GM23338 (cell line): ENCODE measurements around the gene TJAP1.

Experiments used
- CREB1 ChIP-seq: fragments of 250-450 bp; sonication (Bioruptor Pico); IDR thresholded peaks from 2 replicates; pipeline ENCODE4 v1.5.0; 2020; ENCODE audit warnings: low read depth, mild to moderate bottlenecking, moderate library complexity
- CTCF ChIP-seq, 2 experiments: fragments of 200-600 bp in 1 of 2; sonication (generic) in 1 of 2; conservative IDR thresholded peaks; 2 replicates each; pipeline versions ENCODE4 v1.5.1 to v1.6.1; 2016 to 2017; ENCODE audit warnings: antibody characterized with exemption in 2 of 2, low read depth in 2 of 2, mild to moderate bottlenecking in 2 of 2, moderate library complexity in 1 of 2
- ETS1 ChIP-seq: IDR thresholded peaks from 2 replicates; pipeline ENCODE4 v1.6.1; 2016; ENCODE audit warnings: antibody characterized with exemption
- EZH2 ChIP-seq: fragments of 200-600 bp; sonication (generic); IDR thresholded peaks from one replicate; pipeline ENCODE4 v1.8.0; 2017; ENCODE audit warnings: antibody characterized with exemption, mild to moderate bottlenecking, low read depth; ENCODE audit not compliant: unreplicated experiment
- EZH2phosphoT487 ChIP-seq: fragments of 200-600 bp; sonication (generic); IDR thresholded peaks from one replicate; pipeline ENCODE4 v1.8.1; 2018; ENCODE audit warnings: antibody characterized with exemption; ENCODE audit not compliant: unreplicated experiment
- JUNB ChIP-seq: IDR thresholded peaks from one replicate; pipeline ENCODE4 v1.6.1; 2016; ENCODE audit warnings: antibody characterized with exemption; ENCODE audit not compliant: unreplicated experiment
- POLR2AphosphoS5 ChIP-seq: IDR thresholded peaks from 2 replicates; pipeline ENCODE4 v1.6.1; 2016; ENCODE audit warnings: antibody characterized with exemption, low read depth
- REST ChIP-seq: IDR thresholded peaks from one replicate; pipeline ENCODE4 v1.6.1; 2018; ENCODE audit warnings: antibody characterized with exemption; ENCODE audit not compliant: unreplicated experiment
- STAT1 ChIP-seq: IDR thresholded peaks from one replicate; pipeline ENCODE4 v1.6.1; 2016; ENCODE audit warnings: antibody characterized with exemption; ENCODE audit not compliant: unreplicated experiment
- ZNF114 ChIP-seq: fragments of 250-450 bp; sonication (Bioruptor Pico); IDR thresholded peaks from 2 replicates; pipeline ENCODE4 v1.5.0; 2020; ENCODE audit warnings: mild to moderate bottlenecking, moderate library complexity

- TF ChIP-seq POLR2AphosphoS5: no peak
- TF ChIP-seq CTCF (conservative IDR thresholded peaks at IDR 0.05; ENCODE audit: low read depth in 2 of 2): no peak
- TF ChIP-seq JUNB: no peak
- TF ChIP-seq EZH2phosphoT487: no peak
- TF ChIP-seq EZH2: no peak
- no peak for TF ChIP-seq CREB1 (CRISPR knock-in tag)
- TF ChIP-seq REST: no peak
- TF ChIP-seq STAT1: no peak
- no peak for TF ChIP-seq ZNF114 (CRISPR knock-in tag)
- TF ChIP-seq ETS1: no peak
Observed at GRCh38 chr6:43504756-43505593, 27.6 kb downstream of the TJAP1 start.
